RWPE2 (cell line): ENCODE data around the gene TMC6.
A peak's percentile ranks its signal among the peaks of the same experiment; 100 is the strongest.

Experiments
- ATAC-seq: fragments of 200-7000 bp; cut with Tn5 transposase; 3 replicates; pipeline ENCODE4 v1.9.1; 2021; ENCODE audit warnings: low read depth
- DNase-seq: peaks from one replicate; pipeline ENCODE4 v3.0.0-alpha.2; 2020; ENCODE audit warnings: low spot score
- H3K27ac ChIP-seq: fragments of 450-650 bp; 2 replicates; pipeline ENCODE4 v1.5.1; 2017; ENCODE audit warnings: mild to moderate bottlenecking; ENCODE audit not compliant: poor library complexity, severe bottlenecking
- H3K27me3 ChIP-seq: fragments of 250-450 bp; sonication (Bioruptor Pico); 2 replicates; pipeline ENCODE4 v1.5.1; 2021; ENCODE audit warnings: mild to moderate bottlenecking, moderate library complexity; ENCODE audit not compliant: insufficient read depth, poor library complexity, severe bottlenecking
- H3K36me3 ChIP-seq: fragments of 250-450 bp; sonication (Bioruptor Pico); 2 replicates; pipeline ENCODE4 v1.5.1; 2020; ENCODE audit warnings: low read depth, mild to moderate bottlenecking, moderate library complexity
- H3K4me1 ChIP-seq: fragments of 250-450 bp; sonication (Bioruptor Pico); 2 replicates; pipeline ENCODE4 v1.5.1; 2021; ENCODE audit warnings: mild to moderate bottlenecking, moderate library complexity; ENCODE audit not compliant: insufficient read depth, poor library complexity, severe bottlenecking
- H3K4me3 ChIP-seq: fragments of 250-450 bp; sonication (Bioruptor Pico); 2 replicates; pipeline ENCODE4 v1.5.1; 2021; ENCODE audit warnings: mild to moderate bottlenecking, moderate library complexity; ENCODE audit not compliant: severe bottlenecking
- H3K9me3 ChIP-seq: fragments of 250-450 bp; sonication (Bioruptor Pico); 2 replicates; pipeline ENCODE4 v1.5.1; 2021; ENCODE audit warnings: mild to moderate bottlenecking, moderate library complexity; ENCODE audit not compliant: severe bottlenecking
- TF ChIP-seq, protein P1 (sequence below): fragments of 450-650 bp; IDR thresholded peaks from one replicate; pipeline ENCODE4 v1.5.1; 2017; ENCODE audit warnings: mild to moderate bottlenecking, moderate library complexity; ENCODE audit not compliant: poor library complexity, severe bottlenecking

TMC6 gene

DNA sequence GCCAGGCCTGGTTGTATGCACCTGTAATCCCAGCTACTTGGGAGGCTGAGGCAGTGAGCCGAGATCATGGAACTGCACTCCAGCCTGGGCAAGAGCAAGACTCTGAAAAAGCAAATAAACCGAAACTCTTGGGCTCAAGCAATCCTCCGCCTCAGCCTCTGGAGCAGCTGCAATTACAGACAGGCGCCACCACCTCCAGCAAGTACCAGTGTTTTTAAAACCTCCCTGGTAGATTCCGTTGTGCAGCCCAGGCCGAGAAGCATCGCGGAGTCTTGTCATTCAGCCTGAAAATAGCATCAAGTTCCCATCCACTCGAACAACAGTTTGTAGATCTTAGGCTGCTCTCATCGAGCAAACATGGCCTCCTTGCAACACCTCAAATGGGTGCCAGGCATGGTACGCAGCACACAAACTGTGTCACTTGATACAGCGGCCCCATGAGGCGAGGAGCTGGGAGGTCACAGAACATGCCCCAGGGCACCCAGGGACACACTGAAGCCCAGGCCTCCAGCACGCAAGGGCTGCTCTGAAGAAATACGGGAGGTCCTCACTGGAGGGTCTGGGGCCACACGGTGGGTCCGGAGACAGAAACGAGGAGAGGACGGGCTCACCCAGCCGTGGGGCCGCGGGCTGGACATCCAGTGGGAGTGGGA lies 18.1 kb downstream of the TMC6 start:
- H3K27me3 ChIP-seq = no peaks in the 10 kb centered on the region
- H3K4me1 ChIP-seq = no peaks in the 10 kb centered on the region
- TF ChIP-seq, protein P1, sequence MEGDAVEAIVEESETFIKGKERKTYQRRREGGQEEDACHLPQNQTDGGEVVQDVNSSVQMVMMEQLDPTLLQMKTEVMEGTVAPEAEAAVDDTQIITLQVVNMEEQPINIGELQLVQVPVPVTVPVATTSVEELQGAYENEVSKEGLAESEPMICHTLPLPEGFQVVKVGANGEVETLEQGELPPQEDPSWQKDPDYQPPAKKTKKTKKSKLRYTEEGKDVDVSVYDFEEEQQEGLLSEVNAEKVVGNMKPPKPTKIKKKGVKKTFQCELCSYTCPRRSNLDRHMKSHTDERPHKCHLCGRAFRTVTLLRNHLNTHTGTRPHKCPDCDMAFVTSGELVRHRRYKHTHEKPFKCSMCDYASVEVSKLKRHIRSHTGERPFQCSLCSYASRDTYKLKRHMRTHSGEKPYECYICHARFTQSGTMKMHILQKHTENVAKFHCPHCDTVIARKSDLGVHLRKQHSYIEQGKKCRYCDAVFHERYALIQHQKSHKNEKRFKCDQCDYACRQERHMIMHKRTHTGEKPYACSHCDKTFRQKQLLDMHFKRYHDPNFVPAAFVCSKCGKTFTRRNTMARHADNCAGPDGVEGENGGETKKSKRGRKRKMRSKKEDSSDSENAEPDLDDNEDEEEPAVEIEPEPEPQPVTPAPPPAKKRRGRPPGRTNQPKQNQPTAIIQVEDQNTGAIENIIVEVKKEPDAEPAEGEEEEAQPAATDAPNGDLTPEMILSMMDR = no peak
- DNase-seq (peak; percentile 49), ATAC-seq (no peak)
- no peak overlapping the region for H3K4me3 ChIP-seq
- H3K9me3 ChIP-seq = no peaks in the 10 kb centered on the region
- H3K36me3 ChIP-seq = no peaks in the 10 kb centered on the region
- H3K27ac ChIP-seq = no peak overlapping the region

DNA sequence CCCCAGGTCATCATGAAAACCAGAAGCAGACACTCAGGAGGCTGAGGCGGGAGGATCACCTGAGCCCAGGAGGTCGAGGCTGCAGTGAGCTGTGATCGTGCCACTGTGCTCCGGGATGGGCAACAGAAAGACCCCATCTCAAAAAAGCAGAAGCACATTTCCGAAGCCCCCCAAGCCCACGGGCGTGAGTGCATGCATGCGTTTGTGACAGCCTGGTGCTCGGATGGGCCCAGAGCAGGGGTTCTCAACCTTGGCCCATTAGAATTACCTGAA lies 19.1 kb downstream of the TMC6 start:
- TF ChIP-seq, protein P1 = no peak
- H3K4me3 ChIP-seq = no peak overlapping the region
- no peak for ATAC-seq
- H3K36me3 ChIP-seq = no peaks in the 10 kb centered on the region
- DNase-seq = no peak
- no peaks in the 10 kb centered on the region for H3K9me3 ChIP-seq
- H3K27me3 ChIP-seq = no peaks in the 10 kb centered on the region
- no peaks in the 10 kb centered on the region for H3K4me1 ChIP-seq
- H3K27ac ChIP-seq = no peak overlapping the region

DNA sequence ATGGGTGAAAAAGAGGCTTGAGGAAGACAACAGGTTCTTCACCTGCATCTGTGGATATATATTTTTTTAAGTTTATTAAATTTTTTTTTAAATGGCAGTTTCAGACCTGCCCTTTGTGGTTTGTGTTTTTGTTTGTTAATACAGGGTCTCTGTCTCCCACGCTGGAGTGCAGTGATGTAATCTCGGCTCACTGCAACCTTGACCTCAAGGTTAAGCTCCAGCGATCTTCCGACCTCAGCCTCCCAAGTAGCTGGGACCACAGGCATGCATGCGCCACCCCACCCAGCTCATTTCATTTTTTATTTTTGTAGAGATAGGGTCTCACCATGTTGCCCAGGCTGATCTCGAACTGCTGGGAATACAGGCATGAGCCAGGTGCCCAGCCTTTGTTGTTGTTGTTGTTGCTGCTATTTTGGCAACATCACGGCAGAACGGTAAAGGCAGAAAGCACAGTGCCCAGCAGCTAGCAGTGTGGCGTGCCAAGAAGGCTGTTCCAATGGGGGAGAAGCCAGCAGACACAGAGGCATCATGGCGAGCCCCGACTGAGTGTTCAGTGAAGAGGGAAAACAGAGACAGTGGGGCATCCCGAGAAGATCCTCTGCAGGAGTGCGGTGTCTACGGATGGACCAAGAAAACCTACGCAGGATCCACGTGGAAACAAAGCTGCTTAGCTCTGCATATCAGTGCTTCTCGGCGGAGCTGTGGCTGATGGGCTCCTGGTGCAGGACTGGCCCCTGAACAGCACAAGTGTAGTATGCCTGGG lies 19.6 kb downstream of the TMC6 start:
- H3K36me3 ChIP-seq = no peaks in the 10 kb centered on the region
- H3K27ac ChIP-seq = no peak overlapping the region
- TF ChIP-seq, protein P1 = no peak
- H3K4me1 ChIP-seq = no peaks in the 10 kb centered on the region
- DNase-seq = no peak
- no peaks in the 10 kb centered on the region for H3K9me3 ChIP-seq
- no peak for ATAC-seq
- no peaks in the 10 kb centered on the region for H3K27me3 ChIP-seq
- H3K4me3 ChIP-seq = no peak overlapping the region

DNA sequence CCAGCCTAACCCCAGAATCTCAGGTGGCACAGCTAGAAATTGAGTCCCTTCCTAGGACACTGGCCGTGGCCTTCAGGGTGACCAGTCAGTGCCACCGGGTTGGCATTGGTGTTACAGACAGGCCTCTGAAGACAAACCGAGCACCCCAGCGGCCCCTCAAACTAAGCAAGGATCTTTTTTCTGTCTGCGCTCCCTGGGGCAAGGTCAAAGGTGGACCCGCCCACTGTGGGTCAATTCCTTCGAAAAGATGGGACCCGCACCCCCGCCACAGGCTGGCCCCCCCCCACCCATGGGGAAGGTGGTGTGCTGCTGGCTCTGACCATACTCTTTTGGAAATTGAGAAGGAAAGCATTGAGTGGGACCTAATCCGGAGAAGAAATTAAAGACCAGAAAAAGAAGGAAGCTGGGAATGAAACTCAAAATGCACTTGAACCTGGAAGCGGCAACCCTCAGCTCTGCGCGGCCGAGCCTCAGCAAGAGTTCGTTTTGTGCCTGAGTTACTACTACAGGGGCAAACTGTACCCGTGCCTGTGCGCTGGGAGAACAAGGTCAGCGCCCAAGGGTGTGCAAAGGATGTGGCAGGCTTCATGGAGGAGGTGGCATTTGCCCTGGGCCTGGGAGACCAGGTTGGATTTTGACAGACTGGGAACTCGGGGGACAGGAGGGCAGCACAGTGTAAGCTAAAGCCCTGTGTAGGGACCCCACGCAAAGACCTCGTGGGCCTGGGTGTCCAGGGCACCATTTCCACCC lies 20.4 kb downstream of the TMC6 start:
- no peaks in the 10 kb centered on the region for H3K27me3 ChIP-seq
- no peaks in the 10 kb centered on the region for H3K9me3 ChIP-seq
- H3K4me1 ChIP-seq = no peaks in the 10 kb centered on the region
- no peak overlapping the region for H3K4me3 ChIP-seq
- no peak overlapping the region for H3K27ac ChIP-seq
- TF ChIP-seq, protein P1 = no peak
- ATAC-seq (no peak), DNase-seq (peak; percentile 53)
- H3K36me3 ChIP-seq = no peaks in the 10 kb centered on the region
